Natural killer cell (primary cell): ENCODE results near the gene SCAMP1. TPM values are rescaled to one million over a fixed set of nuclear protein-coding genes. Genes with fewer than 3 reads are reported as not detected.

ENCODE experiments used
- ATAC-seq, 3 donors: fragments of 150-1000 bp in 2 of 3; fragments of 200-7000 bp in 1 of 3; cut with Tn5 transposase; 1 replicate in 1 of 3; 2 replicates in 2 of 3; pipeline ENCODE4 v1.10.0; 2021; ENCODE audit warnings: mild to moderate bottlenecking in 2 of 3, moderate library complexity in 2 of 3
- DNase-seq, 2 donors: peaks; one replicate each; pipeline versions ENCODE4 v3.0.0 to v3.0.0-alpha.2; 2013 to 2021; ENCODE audit warnings: mixed read lengths in 1 of 2
- H3K27ac ChIP-seq: one replicate; pipeline ENCODE4 v1.5.1; 2013; ENCODE audit warnings: mild to moderate bottlenecking, low read length
- H3K27me3 ChIP-seq: one replicate; pipeline ENCODE4 v1.6.1; 2013; ENCODE audit warnings: low read length; ENCODE audit not compliant: control insufficient read depth, insufficient read depth
- H3K36me3 ChIP-seq: one replicate; pipeline ENCODE4 v1.6.1; 2013; ENCODE audit warnings: low read length; ENCODE audit not compliant: control insufficient read depth, insufficient read depth
- H3K4me1 ChIP-seq: one replicate; pipeline ENCODE4 v1.6.1; 2013; ENCODE audit warnings: low read length; ENCODE audit not compliant: control insufficient read depth, insufficient read depth
- H3K4me3 ChIP-seq: one replicate; pipeline ENCODE4 v1.5.1; 2013; ENCODE audit warnings: low read length
- H3K9me3 ChIP-seq: one replicate; pipeline ENCODE4 v1.6.1; 2013; ENCODE audit warnings: low read length; ENCODE audit not compliant: control insufficient read depth, insufficient read depth
- H3K27ac Mint-ChIP-seq, 2 donors: one replicate each; pipeline ENCODE4 v1.8.0; 2022; ENCODE audit warnings: mild to moderate bottlenecking in 2 of 2, mixed read lengths in 2 of 2, moderate library complexity in 1 of 2
- H3K27me3 Mint-ChIP-seq, 2 donors: one replicate each; pipeline ENCODE4 v1.8.0; 2022; ENCODE audit warnings: low read depth in 2 of 2, mixed read lengths in 2 of 2
- H3K36me3 Mint-ChIP-seq: one replicate; pipeline ENCODE4 v1.8.0; 2022; ENCODE audit warnings: mixed read lengths
- H3K4me1 Mint-ChIP-seq, 2 donors: one replicate each; pipeline ENCODE4 v1.8.0; 2022; ENCODE audit warnings: mixed read lengths in 2 of 2
- H3K4me3 Mint-ChIP-seq: one replicate; pipeline ENCODE4 v1.8.0; 2022; ENCODE audit warnings: mild to moderate bottlenecking, moderate library complexity, mixed read lengths
- H3K9me3 Mint-ChIP-seq, 2 donors: one replicate each; pipeline ENCODE4 v1.8.0; 2022; ENCODE audit warnings: mixed read lengths in 2 of 2
- CTCF ChIP-seq: fragments of 200-600 bp; IDR thresholded peaks from one replicate; pipeline ENCODE4 v1.8.0; 2022; ENCODE audit warnings: antibody characterized with exemption
- WGBS: methylation state at CpG from one replicate; pipeline ENCODE4 v1.1.7; 2013; ENCODE audit warnings: missing lambda C conversion rate; ENCODE audit not compliant: insufficient coverage; 5-methylcytosine and 5-hydroxymethylcytosine counted together
- intact Hi-C: fragments of 100-400 bp; cut with micrococcal nuclease; formaldehyde crosslinking; loops from one replicate; pipeline ENCODE4 v1.14.2; 2022
- total RNA-seq, 4 donors: library from RNA; stranded (reverse); fragments of 120-200 nt in 1 of 4; gene quantifications; one replicate each; pipeline versions ENCODE4 v1.2.3 to v1.2.4, GENCODE V29; 2013 to 2022

The SCAMP1 gene
- total RNA-seq, 3 donors from 2014 or later (not counting 1 experiment from before 2014, with no cell fraction given) = 19.9 to 27.1 (median 20.5) TPM

GRCh38 chr5:78362220-78362619, 1.8 kb downstream of the SCAMP1 start:
- no peaks in the 10 kb centered on the region for H3K9me3 Mint-ChIP-seq

GRCh38 chr5:78364005-78364404, 3.6 kb downstream of the SCAMP1 start:
- no peak overlapping the region for H3K27ac Mint-ChIP-seq
- no peaks in the 10 kb centered on the region for H3K9me3 Mint-ChIP-seq
- Histone ChIP-seq H3K27ac (no peak overlapping the region), H3K9me3 (no peaks in the 10 kb centered on the region), H3K4me1 (peaks cover 13% of the 10 kb centered on the region), H3K27me3 (no peaks in the 10 kb centered on the region), H3K36me3 (no peaks in the 10 kb centered on the region), H3K4me3 (no peak overlapping the region)
- H3K4me1 Mint-ChIP-seq = peaks cover 30 to 49% of the 10 kb centered on the region in 2 donors
- H3K4me3 Mint-ChIP-seq = no peak overlapping the region
- no peak for TF ChIP-seq CTCF
- no peaks in the 10 kb centered on the region for H3K36me3 Mint-ChIP-seq
- 100% methylated on average over 1 of the region's 1 CpG for WGBS
- no peaks in the 10 kb centered on the region for H3K27me3 Mint-ChIP-seq
- ATAC-seq (no peak), DNase-seq (no peak)
- intact Hi-C loops = loop anchor here (10.0 kb wide), 1 partner anchor 621 kb away; the partner anchor contains the start of gene ARSB

More at GRCh38 chr5:78362220-78362619, 1.8 kb downstream of the SCAMP1 start:
- H3K9me3 ChIP-seq = no peaks in the 10 kb centered on the region
- H3K27ac ChIP-seq = no peak overlapping the region
- no peaks in the 10 kb centered on the region for H3K36me3 Mint-ChIP-seq
- H3K27me3 ChIP-seq = no peaks in the 10 kb centered on the region
- peaks cover 20% of the 10 kb centered on the region for H3K4me1 ChIP-seq
- intact Hi-C loops = loop anchor here (10.0 kb wide), 1 partner anchor 623 kb away; the partner anchor contains the start of gene ARSB
- H3K27ac Mint-ChIP-seq = peak overlapping the region; percentile 40 to 90
- 88% methylated on average over 3 of the region's 3 CpGs for WGBS
- DNase-seq = no peak
- H3K36me3 ChIP-seq = no peaks in the 10 kb centered on the region
- no peak for TF ChIP-seq CTCF
- no peak for ATAC-seq
- no peaks in the 10 kb centered on the region for H3K27me3 Mint-ChIP-seq
- no peak overlapping the region for H3K4me3 ChIP-seq
- peak overlapping the region; percentile 98 for H3K4me3 Mint-ChIP-seq
- H3K4me1 Mint-ChIP-seq = peaks cover 38 to 51% of the 10 kb centered on the region in 2 donors

- Mint-ChIP-seq H3K27me3 (no peaks in the 10 kb centered on the region), H3K27ac (peak overlapping the region in 1 of 2 donors; percentile 13), H3K4me3 (no peak overlapping the region), H3K4me1 (peaks cover 19 to 42% of the 10 kb centered on the region in 2 donors), H3K36me3 (no peaks in the 10 kb centered on the region), H3K9me3 (no peaks in the 10 kb centered on the region)
- 86% methylated on average over 6 of the region's 6 CpGs for WGBS
- Histone ChIP-seq H3K27ac (no peak overlapping the region), H3K36me3 (no peaks in the 10 kb centered on the region), H3K4me1 (no peaks in the 10 kb centered on the region), H3K9me3 (no peaks in the 10 kb centered on the region), H3K4me3 (no peak overlapping the region), H3K27me3 (no peaks in the 10 kb centered on the region)
- no peak for TF ChIP-seq CTCF
- ATAC-seq = no peak
- DNase-seq = no peak
- intact Hi-C loops = loop anchor here (10.0 kb wide), 1 partner anchor 617 kb away; the partner anchor contains the start of gene ARSB
These were observed 7.0 kb downstream of the SCAMP1 start for GRCh38 chr5:78367318-78367991.
